Sigmoid colon (tissue), 4 donors: ENCODE measurements around the gene POTEI.
"Not testable (repeated sequence)": the region's sequence is repeated elsewhere in the genome, so short reads cannot be mapped to it uniquely, and the experiment has no call there.

Experiments used
- EP300 ChIP-seq, 4 donors: sonication (generic); formaldehyde crosslinking; IDR thresholded peaks; one replicate each; pipeline ENCODE4 v1.6.1; 2017; ENCODE audit warnings: antibody characterized with exemption in 4 of 4
- POLR2A ChIP-seq, 2 donors: fragments of 450-650 bp; IDR thresholded peaks; one replicate each; pipeline ENCODE4 v1.6.1; 2016; ENCODE audit warnings: antibody characterized with exemption in 2 of 2, mild to moderate bottlenecking in 2 of 2, moderate library complexity in 2 of 2
- POLR2AphosphoS5 ChIP-seq, 4 donors: sonication (generic); formaldehyde crosslinking; IDR thresholded peaks; one replicate each; pipeline ENCODE4 v1.6.1; 2017; ENCODE audit warnings: antibody characterized with exemption in 4 of 4
- TF ChIP-seq, protein P1 (sequence below), 4 experiments: fragments of 450-650 bp in 3 of 4; fragments of 200-600 bp in 1 of 4; IDR thresholded peaks; one replicate each; pipeline ENCODE4 v1.5.1; 2016 to 2019; ENCODE audit warnings: antibody characterized with exemption in 4 of 4, mild to moderate bottlenecking in 3 of 4, moderate library complexity in 2 of 4

GRCh38 chr2:130416693-130417092 is 92.4 kb downstream of the POTEI start:
- TF ChIP-seq, protein P1, sequence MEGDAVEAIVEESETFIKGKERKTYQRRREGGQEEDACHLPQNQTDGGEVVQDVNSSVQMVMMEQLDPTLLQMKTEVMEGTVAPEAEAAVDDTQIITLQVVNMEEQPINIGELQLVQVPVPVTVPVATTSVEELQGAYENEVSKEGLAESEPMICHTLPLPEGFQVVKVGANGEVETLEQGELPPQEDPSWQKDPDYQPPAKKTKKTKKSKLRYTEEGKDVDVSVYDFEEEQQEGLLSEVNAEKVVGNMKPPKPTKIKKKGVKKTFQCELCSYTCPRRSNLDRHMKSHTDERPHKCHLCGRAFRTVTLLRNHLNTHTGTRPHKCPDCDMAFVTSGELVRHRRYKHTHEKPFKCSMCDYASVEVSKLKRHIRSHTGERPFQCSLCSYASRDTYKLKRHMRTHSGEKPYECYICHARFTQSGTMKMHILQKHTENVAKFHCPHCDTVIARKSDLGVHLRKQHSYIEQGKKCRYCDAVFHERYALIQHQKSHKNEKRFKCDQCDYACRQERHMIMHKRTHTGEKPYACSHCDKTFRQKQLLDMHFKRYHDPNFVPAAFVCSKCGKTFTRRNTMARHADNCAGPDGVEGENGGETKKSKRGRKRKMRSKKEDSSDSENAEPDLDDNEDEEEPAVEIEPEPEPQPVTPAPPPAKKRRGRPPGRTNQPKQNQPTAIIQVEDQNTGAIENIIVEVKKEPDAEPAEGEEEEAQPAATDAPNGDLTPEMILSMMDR (IDR thresholded peaks at IDR 0.05), result not testable (repeated sequence)
- not testable (repeated sequence) for TF ChIP-seq POLR2AphosphoS5, POLR2A, EP300 (IDR thresholded peaks at IDR 0.05)
